ENCODE data around the gene ACTN1. TPM values are rescaled to one million over a fixed set of nuclear protein-coding genes. Genes with fewer than 3 reads are reported as not detected.

ACTN1 gene
- total and polyA plus RNA-seq, 3 donors from 2014 or later: 51.0 to 82.3 (median 69.5) TPM

DNA sequence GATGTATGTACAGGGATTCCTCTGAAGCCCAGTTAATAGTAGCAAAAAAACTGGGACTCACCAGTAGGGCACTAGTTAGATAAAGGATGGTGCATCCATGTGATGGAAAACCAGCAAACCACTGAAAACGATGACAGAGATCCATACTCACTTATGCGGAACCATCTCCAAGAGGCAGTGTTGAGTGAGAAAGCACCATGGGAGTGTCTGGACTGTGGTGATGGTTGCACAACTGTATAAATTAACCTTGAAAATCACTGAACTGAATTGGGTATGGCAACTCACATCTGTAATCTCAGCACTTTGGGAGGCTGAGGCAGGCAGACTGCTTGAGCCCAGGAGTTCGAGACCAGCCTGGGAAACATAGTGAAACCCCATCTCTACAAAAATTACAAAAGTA, 132.6 kb downstream of the ACTN1 start:
- WGBS, 2 donors: 81 to 90% methylated on average over 3 of the region's 3 CpGs
- Histone ChIP-seq H3K36me3 (ENCODE audit: low read depth, missing control alignments) (no peaks in the 10 kb centered on the region), H3K27me3 (no peaks in the 10 kb centered on the region), H3K4me3 (no peak overlapping the region), H3K27ac (no peak overlapping the region), H3K9me3 (no peaks in the 10 kb centered on the region), H3K4me1 (peaks cover 5% of the 10 kb centered on the region)
- intact Hi-C loops (cut with DNase I; ENCODE audit: low total_unique reads): no loop called here
- DNase-seq: no peak
- TF ChIP-seq POLR2A (IDR thresholded peaks at IDR 0.05): no peak
- TF ChIP-seq, protein P1, sequence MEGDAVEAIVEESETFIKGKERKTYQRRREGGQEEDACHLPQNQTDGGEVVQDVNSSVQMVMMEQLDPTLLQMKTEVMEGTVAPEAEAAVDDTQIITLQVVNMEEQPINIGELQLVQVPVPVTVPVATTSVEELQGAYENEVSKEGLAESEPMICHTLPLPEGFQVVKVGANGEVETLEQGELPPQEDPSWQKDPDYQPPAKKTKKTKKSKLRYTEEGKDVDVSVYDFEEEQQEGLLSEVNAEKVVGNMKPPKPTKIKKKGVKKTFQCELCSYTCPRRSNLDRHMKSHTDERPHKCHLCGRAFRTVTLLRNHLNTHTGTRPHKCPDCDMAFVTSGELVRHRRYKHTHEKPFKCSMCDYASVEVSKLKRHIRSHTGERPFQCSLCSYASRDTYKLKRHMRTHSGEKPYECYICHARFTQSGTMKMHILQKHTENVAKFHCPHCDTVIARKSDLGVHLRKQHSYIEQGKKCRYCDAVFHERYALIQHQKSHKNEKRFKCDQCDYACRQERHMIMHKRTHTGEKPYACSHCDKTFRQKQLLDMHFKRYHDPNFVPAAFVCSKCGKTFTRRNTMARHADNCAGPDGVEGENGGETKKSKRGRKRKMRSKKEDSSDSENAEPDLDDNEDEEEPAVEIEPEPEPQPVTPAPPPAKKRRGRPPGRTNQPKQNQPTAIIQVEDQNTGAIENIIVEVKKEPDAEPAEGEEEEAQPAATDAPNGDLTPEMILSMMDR (IDR thresholded peaks at IDR 0.05): no peak

GRCh38 chr14:68844210-68844545, 134.9 kb downstream of the ACTN1 start:
- Histone ChIP-seq H3K4me3 (peak overlapping the region in 1 of 2 donors; percentile 37), H3K27ac (no peak overlapping the region), H3K4me1 (peaks cover 5% of the 10 kb centered on the region), H3K27me3 (no peaks in the 10 kb centered on the region), H3K9me3 (no peaks in the 10 kb centered on the region), H3K36me3 (ENCODE audit: low read depth, missing control alignments) (no peaks in the 10 kb centered on the region)
- intact Hi-C loops (cut with DNase I; ENCODE audit: low total_unique reads): no loop called here
- no peak for DNase-seq
- WGBS, 2 donors: 18 to 26% methylated on average over 6 of the region's 6 CpGs
- TF ChIP-seq, protein P1 (IDR thresholded peaks at IDR 0.05): no peak
- TF ChIP-seq POLR2A (IDR thresholded peaks at IDR 0.05): no peak

- peak overlapping the region; percentile 35 to 37 for H3K4me3 ChIP-seq
- H3K36me3 ChIP-seq (ENCODE audit: low read depth, missing control alignments): no peaks in the 10 kb centered on the region
- 13 to 14% methylated on average over 19 of the region's 19 CpGs for WGBS, 2 donors
- H3K9me3 ChIP-seq: no peaks in the 10 kb centered on the region
- intact Hi-C loops (cut with DNase I; ENCODE audit: low total_unique reads): no loop called here
- TF ChIP-seq POLR2A (IDR thresholded peaks at IDR 0.05): no peak
- TF ChIP-seq, protein P1 (IDR thresholded peaks at IDR 0.05): peak; percentile 67 to 94 (median 80)
- peak; percentile 88 for DNase-seq
- no peak overlapping the region for H3K27ac ChIP-seq
- peaks cover 5% of the 10 kb centered on the region for H3K4me1 ChIP-seq
- H3K27me3 ChIP-seq: no peaks in the 10 kb centered on the region
These were observed 135.5 kb downstream of the ACTN1 start for GRCh38 chr14:68843471-68844209.

- no peak for DNase-seq
- peaks cover 5% of the 10 kb centered on the region for H3K4me1 ChIP-seq
- WGBS, 2 donors: 64 to 76% methylated on average over 4 to 5 of the region's 5 CpGs
- no peak overlapping the region for H3K27ac ChIP-seq
- no peak for TF ChIP-seq POLR2A (IDR thresholded peaks at IDR 0.05)
- TF ChIP-seq, protein P1 (IDR thresholded peaks at IDR 0.05): no peak
- no peaks in the 10 kb centered on the region for H3K9me3 ChIP-seq
- H3K4me3 ChIP-seq: no peak overlapping the region
- no peaks in the 10 kb centered on the region for H3K36me3 ChIP-seq (ENCODE audit: low read depth, missing control alignments)
- intact Hi-C loops (cut with DNase I; ENCODE audit: low total_unique reads): no loop called here
- no peaks in the 10 kb centered on the region for H3K27me3 ChIP-seq
These were observed 136.8 kb downstream of the ACTN1 start for GRCh38 chr14:68842298-68842697.
